AG09319 (cell line): ENCODE measurements around the gene BACE1.

Experiments used
- DNase-seq: peaks from one replicate; pipeline ENCODE4 v3.0.0-alpha.2; 2010; ENCODE audit warnings: low read depth; ENCODE audit errors: extremely low read depth
- TF ChIP-seq, protein P1 (sequence below): IDR thresholded peaks from 2 replicates; pipeline ENCODE4 v1.5.1; 2011; ENCODE audit warnings: low read depth, mild to moderate bottlenecking, inconsistent platforms, low read length, moderate library complexity

BACE1 gene

DNA sequence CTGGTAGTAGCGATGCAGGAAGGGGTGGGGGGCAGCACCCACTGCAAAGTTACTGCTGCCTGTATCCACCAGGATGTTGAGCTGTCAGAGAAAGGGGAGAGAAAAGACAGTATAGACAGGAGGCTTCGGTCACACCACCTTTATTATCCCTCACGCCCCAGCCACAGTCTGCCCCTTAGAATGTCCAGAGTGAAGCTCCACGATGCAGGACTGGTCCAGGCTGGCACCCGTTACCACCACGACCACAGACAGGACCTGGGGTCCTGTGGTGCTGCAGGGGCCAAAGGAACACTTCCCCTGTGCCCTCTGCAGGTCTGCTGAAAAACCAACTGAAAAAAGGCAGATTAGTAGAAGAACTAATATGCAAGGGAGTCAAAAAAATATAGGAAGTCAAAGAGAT, 19.2 kb downstream of the BACE1 start:
- DNase-seq, result no peak
- TF ChIP-seq, protein P1, sequence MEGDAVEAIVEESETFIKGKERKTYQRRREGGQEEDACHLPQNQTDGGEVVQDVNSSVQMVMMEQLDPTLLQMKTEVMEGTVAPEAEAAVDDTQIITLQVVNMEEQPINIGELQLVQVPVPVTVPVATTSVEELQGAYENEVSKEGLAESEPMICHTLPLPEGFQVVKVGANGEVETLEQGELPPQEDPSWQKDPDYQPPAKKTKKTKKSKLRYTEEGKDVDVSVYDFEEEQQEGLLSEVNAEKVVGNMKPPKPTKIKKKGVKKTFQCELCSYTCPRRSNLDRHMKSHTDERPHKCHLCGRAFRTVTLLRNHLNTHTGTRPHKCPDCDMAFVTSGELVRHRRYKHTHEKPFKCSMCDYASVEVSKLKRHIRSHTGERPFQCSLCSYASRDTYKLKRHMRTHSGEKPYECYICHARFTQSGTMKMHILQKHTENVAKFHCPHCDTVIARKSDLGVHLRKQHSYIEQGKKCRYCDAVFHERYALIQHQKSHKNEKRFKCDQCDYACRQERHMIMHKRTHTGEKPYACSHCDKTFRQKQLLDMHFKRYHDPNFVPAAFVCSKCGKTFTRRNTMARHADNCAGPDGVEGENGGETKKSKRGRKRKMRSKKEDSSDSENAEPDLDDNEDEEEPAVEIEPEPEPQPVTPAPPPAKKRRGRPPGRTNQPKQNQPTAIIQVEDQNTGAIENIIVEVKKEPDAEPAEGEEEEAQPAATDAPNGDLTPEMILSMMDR, result no peak

DNA sequence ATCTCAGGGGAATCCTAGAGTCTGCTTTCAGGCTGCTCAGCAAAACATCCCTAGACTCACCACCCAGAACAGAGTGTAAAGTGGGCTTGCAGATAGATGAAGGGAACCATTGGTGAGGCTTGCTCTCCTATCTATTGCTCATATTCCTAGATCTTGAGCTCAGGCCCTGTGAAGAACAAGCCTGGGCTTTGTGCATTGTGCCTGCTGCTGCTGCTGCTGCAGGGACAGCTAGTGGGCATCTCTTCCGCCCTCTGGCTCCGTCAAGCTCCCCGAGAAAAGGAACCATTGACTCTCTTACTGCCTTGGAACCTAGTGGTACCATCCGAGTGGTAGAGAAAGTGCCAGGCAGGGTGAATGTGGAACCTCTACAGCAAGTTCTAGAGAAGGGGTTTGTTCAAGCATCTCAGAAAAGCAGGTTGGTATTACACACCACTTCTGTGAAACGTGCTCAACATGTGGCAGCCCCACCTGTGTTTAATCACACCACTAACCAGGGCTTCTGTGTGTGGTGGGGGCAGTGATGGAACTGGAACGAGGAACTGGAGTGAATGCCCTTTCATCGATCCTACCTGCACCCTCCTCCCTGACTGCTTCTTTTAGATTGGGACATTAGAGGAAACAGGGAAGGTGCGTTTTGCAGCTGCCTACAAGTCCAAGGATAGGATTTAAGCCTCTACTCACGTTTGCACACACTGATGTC, 20.5 kb downstream of the BACE1 start:
- TF ChIP-seq, protein P1, result no peak
- no peak for DNase-seq

DNA sequence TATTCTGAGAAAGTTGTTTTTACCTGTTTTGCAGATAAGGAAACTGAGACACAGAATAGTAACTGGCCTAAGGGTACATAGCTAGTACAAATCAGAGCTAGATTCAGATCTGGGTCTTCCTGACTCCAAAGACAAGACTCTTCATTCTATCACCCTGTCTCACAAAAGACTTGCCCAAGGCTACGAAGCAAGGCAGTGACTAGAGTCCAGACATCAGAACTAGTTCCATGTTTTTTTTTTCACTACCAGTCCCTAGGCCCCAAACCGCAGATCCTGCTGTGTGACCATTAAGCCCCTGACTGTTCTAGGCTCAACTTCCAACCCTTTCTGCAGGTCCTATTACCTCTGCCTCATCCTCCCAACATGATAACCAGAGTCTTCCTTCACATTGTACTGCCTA, 23.4 kb downstream of the BACE1 start:
- TF ChIP-seq, protein P1, result no peak
- no peak for DNase-seq

DNA sequence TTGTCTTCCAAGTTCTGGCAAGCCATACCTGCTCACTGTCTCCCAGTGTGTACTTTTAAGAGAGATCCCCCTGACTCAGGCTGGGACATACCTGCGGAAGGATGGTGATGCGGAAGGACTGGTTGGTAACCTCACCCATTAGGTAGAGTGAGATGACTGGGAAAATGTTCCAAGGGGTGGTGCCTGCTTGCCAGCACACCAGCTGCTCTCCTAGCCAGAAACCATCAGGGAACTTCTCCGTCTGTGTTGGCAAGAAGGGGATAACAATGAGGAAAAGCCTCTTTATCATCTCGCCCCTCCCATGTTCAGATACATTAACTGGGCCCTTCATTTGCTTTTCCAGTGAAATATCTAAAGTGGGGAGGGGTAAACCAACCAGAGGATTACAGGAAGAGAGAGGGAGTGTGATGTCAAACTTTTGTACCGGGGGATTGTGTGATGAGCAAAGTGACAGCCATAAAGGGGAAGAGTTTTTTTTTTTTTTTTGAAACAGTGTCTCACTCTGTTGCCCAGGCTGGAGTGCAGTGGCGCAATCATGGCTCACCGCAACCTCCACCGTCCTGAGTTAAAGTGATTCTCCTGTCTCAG, 25.2 kb downstream of the BACE1 start, which contains the start of gene BACE1-AS:
BACE1-AS (plus strand) TSS at position 538 of the 588 bp plus-strand sequence.
- TF ChIP-seq, protein P1, result no peak
- no peak for DNase-seq

DNA sequence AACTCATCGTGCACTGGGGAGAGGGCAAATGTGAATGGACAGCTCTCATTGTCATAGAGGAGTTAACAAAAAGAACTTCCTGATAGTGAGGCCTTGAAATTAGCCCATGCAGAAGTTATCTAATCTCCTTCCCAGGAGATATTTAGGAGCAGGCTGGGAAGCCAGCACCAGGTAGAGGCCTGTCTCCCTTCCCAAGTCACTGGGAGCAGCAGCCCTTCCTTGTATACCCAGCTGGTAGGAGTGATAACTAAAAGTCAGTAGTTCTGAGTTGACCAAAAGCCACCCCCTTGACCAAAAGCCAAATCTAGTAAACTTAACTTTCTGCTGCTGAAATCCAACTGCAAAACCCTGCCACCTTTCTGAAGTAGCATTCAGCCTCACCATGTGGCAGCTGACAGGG, 26.3 kb downstream of the BACE1 start:
- TF ChIP-seq, protein P1, result no peak
- DNase-seq, result no peak

DNA sequence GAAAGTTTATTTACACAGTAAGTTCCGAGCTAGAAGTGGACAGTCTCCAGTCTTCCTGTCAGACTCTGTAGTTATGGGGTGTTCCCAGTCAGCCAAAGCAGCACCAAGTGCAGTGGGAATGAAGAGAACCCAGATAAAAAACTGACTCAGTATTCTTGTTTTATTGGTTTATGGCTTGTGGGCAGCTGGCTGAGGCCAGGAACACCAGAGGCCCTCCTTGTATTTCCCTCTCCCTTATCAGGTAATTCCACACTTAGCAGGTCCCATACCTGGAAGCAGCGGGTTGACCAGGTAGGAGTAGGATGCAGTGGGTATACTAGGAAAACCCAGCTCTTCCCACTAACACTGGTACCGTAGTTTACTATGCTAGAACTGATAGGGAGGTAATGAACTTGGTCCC, 28.4 kb downstream of the BACE1 start:
- DNase-seq, result no peak
- TF ChIP-seq, protein P1, result no peak

DNA sequence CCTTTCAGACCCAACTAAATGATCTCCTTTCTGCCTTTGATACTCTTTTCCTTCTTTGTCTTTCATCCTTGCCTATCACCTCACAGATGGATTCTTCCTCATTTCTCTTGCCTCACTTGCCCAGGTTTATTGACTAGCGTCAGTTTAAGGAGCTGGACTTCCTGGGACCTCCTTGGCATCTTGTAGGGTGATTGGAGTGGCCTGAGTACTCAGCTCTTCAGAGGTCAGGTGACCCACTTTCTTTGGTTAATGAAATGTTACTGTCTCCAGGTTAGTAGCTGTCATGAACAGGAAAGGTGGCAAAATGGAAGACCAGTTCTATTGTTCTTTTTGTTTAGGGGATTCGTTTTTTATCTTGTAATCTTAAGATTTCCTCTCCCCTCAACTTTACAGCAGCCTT, 29.5 kb downstream of the BACE1 start:
- TF ChIP-seq, protein P1, result no peak
- no peak for DNase-seq
